Kidney tubule cell (primary cell): ENCODE results near the gene RSF1.

Experiments
- DNase-seq: peaks from one replicate; pipeline ENCODE4 v3.0.0-alpha.2; 2018; ENCODE audit warnings: low spot score

RSF1 gene

DNA sequence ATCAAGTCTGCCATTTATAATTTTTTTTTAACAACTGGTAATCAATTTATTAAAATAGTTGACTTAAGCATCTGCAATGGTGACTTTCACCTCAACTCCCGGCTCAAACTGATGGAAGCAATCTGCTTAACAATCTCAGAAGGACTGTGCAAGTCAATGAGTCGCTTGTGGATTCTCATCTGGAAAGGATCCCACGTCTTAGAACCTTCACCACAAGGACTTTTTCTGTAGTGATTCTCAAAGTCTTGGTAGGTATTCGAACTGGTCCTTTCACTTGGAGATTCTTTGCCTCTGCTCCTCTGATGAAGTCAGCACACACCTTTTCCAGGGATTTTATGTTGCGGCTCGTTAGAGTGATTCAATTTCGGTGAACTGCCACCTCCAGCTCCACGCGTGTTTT is 7.3 kb downstream of the RSF1 start:
- no peak for DNase-seq

GRCh38 chr11:77806993-77807392 is 13.5 kb downstream of the RSF1 start:
- no peak for DNase-seq

DNA sequence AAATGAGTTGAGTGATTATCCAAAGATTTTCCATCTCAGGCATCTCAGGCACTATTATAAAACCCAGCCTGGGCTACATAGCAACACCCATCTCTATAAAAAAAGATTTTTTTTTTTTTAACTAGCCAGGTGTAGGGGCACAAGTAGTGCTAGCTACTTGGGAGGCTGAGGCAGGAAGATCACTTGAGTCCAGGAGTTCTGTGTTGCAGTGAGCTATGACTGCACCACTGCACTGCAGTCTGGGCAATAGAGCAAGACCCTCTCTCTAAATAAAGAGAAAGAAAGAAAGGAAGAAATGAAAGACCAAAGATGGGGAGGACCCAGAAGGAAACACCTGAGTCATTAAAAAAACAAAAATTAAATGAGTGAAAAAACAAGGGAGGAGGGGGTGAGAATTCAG is 14.1 kb downstream of the RSF1 start:
- DNase-seq, result no peak

DNA sequence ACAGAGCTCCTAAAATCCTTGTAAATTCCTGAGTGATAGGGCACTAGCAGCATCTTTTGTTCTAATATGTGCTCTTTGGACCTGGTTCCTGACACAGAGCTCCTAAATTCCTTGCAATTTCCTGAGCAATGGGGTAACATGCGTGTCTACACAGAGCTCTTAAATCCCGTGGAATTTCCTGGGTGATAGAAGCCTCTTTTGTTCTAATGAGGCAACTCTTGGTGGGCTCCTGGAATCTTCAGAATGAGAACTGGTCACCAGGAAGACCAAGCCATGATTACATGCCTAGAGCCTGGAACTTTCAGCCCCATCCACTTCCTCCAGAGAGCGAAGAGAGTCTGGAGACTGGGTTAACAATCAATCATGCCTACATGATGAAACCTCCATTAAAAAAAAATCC is 19.0 kb downstream of the RSF1 start:
- no peak for DNase-seq

DNA sequence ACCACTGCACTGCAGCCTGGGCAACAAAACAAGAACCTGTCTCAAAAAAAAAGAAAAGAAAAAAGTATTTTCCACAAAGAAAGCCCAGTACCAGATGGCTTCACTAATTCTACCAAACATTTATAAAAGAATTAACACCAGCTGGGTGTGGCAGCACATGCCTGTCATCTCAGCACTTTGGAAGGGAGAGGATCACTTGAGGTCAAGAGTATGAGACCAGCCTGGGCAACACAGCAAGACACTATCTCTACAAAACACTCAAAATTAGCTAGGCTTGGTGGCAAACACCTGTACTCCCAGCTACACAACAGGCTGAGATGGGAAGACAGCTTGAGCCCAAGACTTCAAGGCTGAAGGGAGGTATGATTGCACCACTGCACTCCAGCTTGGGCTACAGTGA is 20.1 kb downstream of the RSF1 start:
- DNase-seq, result no peak

DNA sequence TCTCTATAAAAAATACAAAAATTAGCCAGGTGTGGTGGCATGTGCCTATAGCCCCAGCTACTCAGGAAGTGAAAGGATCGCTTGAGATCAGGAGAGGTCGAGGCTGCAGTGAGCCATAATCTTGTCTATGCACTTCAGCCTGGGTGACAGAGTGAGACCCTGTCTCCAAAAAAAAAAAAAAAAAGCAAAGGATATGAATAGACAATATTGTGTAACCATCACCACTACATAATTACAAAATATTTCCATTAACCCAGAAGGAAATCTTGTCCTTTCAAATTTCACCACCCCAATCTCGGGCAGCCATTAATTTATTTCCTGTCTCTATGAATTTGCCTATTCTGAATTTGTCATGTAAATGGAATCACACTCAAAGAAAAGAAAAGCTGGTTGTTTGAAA is 21.2 kb downstream of the RSF1 start:
- no peak for DNase-seq

- no peak for DNase-seq
Measured at GRCh38 chr11:77793972-77794371, 26.6 kb downstream of the RSF1 start.

GRCh38 chr11:77791301-77791700 is 29.2 kb downstream of the RSF1 start:
- DNase-seq, result no peak

DNA sequence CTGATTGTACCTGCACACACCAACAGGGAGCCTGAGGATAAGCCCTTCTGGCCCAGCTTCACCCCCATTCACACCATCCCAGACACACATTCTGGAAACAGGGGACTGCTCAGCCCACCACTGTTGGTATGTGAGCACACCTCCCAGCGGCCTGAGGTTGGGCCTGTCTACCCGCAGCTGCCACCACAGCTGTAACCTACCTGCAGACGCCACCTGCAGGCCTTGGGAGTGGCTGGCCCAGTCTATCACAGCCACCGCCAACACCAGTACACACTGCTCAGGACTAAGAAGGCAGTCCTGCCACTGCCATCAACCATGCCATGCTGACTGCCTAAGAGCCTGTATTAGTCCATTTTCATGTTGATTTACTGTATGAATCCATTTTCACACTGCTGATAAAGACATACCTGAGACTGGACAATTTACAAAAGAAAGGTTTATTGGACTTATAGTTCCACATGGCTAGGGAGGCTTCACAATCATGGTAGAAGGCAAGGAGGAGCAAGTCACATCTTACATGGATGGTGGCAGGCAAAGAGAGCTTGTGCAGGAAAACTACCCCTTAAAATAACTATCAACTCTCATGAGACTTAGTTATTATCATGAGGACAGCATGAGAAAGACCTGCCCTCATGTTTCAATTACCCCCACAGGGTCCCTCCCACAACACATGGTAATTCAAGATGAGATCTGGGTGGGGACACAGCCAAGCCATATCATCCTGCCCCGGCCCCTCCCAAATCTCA is 30.6 kb downstream of the RSF1 start:
- no peak for DNase-seq

DNA sequence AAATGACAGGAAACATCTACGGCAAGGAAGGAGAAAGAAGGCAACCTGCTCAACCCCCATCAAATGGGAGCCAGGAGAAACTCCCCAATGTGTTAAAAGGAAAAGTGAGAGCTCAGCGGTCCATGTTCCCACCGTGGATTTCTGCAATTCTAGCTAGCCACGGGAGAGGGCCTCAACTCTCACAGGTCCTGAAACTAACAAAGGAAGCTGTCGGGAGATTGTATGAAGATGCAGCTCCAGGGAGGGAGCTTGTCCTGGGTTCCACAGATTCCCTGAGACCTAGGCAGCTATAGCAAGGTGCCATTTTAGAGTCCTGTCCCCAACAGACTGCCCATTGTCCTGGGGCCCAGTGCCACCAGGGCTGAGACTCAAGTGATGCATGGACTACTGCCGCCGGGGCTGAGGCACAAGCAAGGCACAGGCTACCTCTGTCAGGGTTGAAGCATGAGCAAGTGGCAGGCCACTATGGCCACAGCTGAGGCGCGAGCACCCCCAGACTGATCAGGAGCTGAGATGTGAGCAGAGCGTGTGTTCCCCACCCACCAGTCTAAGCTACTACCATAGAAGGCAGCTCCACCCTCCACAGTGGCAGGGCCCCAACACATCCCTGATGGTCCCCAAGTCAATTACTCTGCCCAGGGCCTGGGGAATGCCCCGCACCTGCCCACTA is 31.3 kb downstream of the RSF1 start:
- no peak for DNase-seq

GRCh38 chr11:77784572-77784971 is 36.0 kb downstream of the RSF1 start:
- DNase-seq, result no peak

DNA sequence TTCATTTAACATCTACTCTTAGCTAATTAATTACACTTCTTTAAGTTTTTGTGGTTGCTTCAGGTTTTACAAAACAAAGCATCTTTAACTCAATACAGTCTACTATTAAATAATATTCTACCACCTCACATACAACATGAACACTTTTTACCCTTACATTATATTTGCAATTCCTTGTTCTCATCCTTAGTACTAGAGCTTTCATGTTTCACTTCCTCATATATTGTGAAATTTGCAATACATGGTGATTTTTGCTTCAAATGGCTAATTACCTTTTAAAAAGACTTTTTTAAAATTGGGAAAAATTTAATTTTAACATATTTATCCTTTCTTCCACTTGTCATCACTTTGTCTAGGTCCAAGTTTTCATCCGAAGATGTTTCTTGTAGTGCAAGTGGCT is 37.5 kb downstream of the RSF1 start:
- no peak for DNase-seq

GRCh38 chr11:77779935-77780334 is 40.6 kb downstream of the RSF1 start:
- peak; percentile 45 for DNase-seq

DNA sequence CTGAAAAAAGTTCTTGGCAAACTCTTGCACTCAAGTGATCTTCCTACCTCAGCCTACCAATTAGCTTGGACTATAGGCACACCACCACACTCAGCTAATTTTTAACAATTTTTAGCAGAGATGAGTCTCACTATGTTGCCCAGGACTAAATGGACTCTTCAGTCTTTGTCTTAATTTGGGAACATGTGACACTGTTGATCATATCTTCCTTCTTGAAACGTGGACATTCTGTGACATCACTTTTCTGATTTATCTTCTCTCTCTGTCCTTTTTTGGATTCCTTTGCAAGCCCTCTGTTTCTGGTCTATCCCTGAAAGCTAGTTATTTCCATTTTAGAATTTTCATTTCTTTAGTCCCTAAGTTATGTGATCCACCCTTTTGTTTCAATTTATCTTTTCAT is 42.0 kb downstream of the RSF1 start:
- DNase-seq, result no peak

GRCh38 chr11:77778118-77778517 is 42.4 kb downstream of the RSF1 start:
- DNase-seq, result no peak

- no peak for DNase-seq
Measured at GRCh38 chr11:77776455-77776854, 44.1 kb downstream of the RSF1 start.

DNA sequence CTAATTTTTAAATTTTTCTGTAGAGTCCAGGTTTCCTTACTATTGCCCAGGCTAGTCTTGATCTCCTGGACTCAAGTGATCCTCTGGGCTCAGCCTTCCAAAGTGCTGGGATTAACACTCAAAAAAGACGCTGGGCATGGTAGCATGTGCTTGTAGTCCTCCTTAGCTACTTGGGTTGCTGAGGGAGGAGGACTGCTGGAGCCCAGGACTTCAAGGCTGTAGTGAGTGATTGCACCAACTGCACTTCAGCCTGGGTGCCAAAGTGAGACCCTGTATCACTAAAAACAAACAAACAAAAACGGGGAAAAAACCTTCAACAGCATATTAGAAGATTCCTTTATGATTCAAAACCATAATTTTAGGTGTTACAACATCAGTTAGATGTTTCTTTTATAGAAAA is 44.6 kb downstream of the RSF1 start:
- DNase-seq, result no peak

DNA sequence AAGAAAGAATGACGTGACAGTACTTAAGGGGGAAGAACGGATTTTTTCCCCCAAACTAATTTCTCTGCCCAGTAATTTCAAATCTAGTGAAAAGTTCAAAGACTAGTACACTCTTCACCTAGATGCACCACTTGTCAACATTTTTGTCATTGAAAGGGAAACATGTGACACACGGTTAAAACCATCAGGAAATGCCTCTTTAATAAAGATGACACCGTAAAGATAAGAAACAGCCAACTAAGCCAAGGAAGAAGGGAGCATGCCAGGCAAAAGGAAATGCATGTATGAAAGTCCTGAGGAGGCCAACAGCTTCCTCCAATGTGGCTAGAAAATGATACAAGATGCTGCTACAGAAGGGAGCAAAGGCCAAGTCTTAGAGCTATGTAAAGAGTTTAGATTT is 49.4 kb downstream of the RSF1 start:
- no peak for DNase-seq

- no peak for DNase-seq
Measured at GRCh38 chr11:77770629-77771028, 49.9 kb downstream of the RSF1 start.

DNA sequence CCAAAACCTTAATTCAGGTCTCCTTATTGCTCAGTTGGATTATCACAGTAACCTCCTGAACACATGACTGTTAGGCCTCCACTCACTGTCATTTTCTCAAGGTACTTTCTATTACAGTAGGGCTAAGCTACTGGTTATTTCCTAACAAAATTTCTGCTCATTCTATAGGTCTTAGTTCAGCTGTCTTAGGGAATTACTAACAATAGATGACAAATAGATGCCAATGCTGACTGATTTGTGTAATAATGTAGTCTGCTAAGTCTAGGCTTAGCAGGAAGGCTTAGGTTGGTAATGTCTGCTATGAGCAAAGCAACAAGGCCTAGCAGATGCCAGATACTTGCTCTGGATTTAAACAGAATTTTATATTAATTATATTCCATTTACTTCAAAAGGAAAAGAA is 58.1 kb downstream of the RSF1 start:
- DNase-seq, result peak; percentile 4

- DNase-seq, result peak; percentile 72
Measured at GRCh38 chr11:77761491-77761890, 59.0 kb downstream of the RSF1 start.

DNA sequence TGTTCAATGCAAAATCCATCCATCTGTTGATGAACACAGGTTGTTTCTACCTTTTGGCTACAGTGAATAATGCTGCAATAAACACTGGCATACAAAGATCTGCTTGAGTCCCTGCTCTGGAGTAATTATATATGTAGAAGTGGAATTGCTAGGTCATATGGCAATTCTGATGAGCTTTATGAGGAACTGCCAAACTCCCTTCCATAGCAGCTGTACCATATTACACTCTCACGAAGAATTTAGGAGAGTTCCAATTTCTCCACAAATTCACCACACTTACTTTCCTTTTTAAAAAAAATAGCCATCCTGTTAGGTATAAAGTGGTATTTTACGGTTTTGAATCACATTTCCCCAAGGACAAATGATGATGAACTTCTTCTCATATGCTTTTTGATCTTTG is 62.2 kb downstream of the RSF1 start:
- no peak for DNase-seq

- no peak for DNase-seq
Measured at GRCh38 chr11:77753230-77753629, 67.3 kb downstream of the RSF1 start.

DNA sequence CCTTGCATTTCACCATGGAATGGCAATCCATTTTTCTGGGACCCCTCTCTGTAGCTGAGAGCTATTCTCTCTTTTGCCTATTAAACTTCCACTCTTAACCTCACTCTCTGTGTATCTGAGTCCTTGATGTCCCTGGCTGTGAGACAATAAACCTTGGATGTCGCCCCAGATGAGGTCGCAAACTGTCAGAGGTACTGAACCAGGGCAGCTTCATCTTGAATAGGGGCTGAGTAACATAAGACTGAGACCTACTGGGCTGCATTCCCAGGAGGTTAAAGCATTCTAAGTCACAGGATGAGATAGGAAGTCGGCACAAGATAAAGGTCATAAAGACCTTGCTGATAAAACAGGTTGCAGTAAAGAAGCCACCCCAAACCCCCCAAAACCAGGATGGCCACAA is 68.0 kb downstream of the RSF1 start:
- DNase-seq, result peak; percentile 40
